ENCODE data around the gene GRIP1. TPM values are rescaled to one million over a fixed set of nuclear protein-coding genes. Genes with fewer than 3 reads are reported as not detected.

The GRIP1 gene
- total RNA-seq, 2 donors from 2014 or later: 5.2 to 19.5 TPM

- no peak for DNase-seq (ENCODE audit: low spot score)
- no peak overlapping the region for H3K4me3 ChIP-seq
- intact Hi-C loops (cut with DNase I): no loop called here
- 58% methylated on average over 2 of the region's 2 CpGs for WGBS
- H3K4me1 ChIP-seq (replicated peaks): no peaks in the 10 kb centered on the region
- H3K27ac ChIP-seq: no peak overlapping the region
- TF ChIP-seq POLR2AphosphoS5 (IDR thresholded peaks at IDR 0.05) (no peak), POLR2A (IDR thresholded peaks at IDR 0.05) (no peak)
- TF ChIP-seq, protein P1, sequence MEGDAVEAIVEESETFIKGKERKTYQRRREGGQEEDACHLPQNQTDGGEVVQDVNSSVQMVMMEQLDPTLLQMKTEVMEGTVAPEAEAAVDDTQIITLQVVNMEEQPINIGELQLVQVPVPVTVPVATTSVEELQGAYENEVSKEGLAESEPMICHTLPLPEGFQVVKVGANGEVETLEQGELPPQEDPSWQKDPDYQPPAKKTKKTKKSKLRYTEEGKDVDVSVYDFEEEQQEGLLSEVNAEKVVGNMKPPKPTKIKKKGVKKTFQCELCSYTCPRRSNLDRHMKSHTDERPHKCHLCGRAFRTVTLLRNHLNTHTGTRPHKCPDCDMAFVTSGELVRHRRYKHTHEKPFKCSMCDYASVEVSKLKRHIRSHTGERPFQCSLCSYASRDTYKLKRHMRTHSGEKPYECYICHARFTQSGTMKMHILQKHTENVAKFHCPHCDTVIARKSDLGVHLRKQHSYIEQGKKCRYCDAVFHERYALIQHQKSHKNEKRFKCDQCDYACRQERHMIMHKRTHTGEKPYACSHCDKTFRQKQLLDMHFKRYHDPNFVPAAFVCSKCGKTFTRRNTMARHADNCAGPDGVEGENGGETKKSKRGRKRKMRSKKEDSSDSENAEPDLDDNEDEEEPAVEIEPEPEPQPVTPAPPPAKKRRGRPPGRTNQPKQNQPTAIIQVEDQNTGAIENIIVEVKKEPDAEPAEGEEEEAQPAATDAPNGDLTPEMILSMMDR (IDR thresholded peaks at IDR 0.05): no peak
- H3K36me3 ChIP-seq: no peaks in the 10 kb centered on the region
- no peaks in the 10 kb centered on the region for H3K9me3 ChIP-seq
- H3K27me3 ChIP-seq (replicated peaks; ENCODE audit: insufficient read depth): no peaks in the 10 kb centered on the region
Observed at GRCh38 chr12:66516133-66516532, 162.7 kb downstream of the GRIP1 start.

DNA sequence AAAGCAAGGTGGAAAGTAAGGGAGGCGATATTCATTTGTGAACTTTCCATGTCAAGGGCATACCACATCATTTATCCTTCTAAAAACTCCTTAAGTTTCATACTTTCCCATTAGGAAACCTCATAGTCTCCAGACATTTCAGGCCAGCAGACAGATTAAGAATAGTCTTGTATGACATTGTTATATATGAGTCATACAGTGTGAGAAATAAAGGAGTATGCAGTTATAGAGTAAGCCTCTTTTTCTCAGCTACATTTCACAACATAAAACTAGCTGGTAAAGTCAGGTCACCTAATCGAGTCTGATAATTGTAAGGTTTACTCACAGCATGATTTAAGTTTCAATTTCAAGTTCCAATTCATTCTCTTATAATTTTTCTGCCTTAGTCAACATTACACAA lies 164.3 kb downstream of the GRIP1 start:
- 65% methylated on average over 2 of the region's 2 CpGs for WGBS
- TF ChIP-seq POLR2A (IDR thresholded peaks at IDR 0.05) (no peak), POLR2AphosphoS5 (IDR thresholded peaks at IDR 0.05) (no peak)
- TF ChIP-seq, protein P1 (IDR thresholded peaks at IDR 0.05): no peak
- no peaks in the 10 kb centered on the region for H3K4me1 ChIP-seq (replicated peaks)
- no peak for DNase-seq (ENCODE audit: low spot score)
- H3K4me3 ChIP-seq: no peak overlapping the region
- peaks cover 0 to 3% of the 10 kb centered on the region in 2 donors for H3K36me3 ChIP-seq
- intact Hi-C loops (cut with DNase I): no loop called here
- H3K9me3 ChIP-seq: no peaks in the 10 kb centered on the region
- H3K27me3 ChIP-seq (replicated peaks; ENCODE audit: insufficient read depth): no peaks in the 10 kb centered on the region
- no peak overlapping the region for H3K27ac ChIP-seq

DNA sequence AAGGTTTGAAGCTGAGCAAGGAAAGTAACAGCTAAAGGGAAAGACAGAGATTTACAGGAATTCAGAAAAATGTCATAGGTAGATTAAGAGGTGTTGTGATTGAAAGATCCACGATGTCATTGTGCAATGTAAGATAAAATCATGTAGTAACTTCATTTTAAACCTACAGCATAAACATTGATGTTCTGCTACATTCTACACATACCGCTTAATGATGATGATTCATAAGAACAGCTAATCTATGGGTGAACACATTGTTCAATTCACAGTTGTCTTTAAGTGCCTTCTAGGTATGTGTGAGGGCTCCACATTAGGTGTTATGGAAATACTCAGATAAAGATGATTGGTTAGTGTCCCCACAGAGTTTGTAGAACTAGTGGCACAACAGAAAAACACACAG lies 170.9 kb downstream of the GRIP1 start:
- Histone ChIP-seq H3K27me3 (replicated peaks; ENCODE audit: insufficient read depth) (no peaks in the 10 kb centered on the region), H3K27ac (no peak overlapping the region), H3K36me3 (peaks cover 0 to 3% of the 10 kb centered on the region in 2 donors), H3K4me3 (no peak overlapping the region), H3K9me3 (no peaks in the 10 kb centered on the region), H3K4me1 (replicated peaks) (no peaks in the 10 kb centered on the region)
- DNase-seq (ENCODE audit: low spot score): no peak
- no peak for TF ChIP-seq POLR2AphosphoS5 (IDR thresholded peaks at IDR 0.05)
- no peak for TF ChIP-seq POLR2A (IDR thresholded peaks at IDR 0.05)
- TF ChIP-seq, protein P1 (IDR thresholded peaks at IDR 0.05): no peak
- WGBS: 75% methylated on average over 2 of the region's 2 CpGs
- intact Hi-C loops (cut with DNase I): no loop called here

DNA sequence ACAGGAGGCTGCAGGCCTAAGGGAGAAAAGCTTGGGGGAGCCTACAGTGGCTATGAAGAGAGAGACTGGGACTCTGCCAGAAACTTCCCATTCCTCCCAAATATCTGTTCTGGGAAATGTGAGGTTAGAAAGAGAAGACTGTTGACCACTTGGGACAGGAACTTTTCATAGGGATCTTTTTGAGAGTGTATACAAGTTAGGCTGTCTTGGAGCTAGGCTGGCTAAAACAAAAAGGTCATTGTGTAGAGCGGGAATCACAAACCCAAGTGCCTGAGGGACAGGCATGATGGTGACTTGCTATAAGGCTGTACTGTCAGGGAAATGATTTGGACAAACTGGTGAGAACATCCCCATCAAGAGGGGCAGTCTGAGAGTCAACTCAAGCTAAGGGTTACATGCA lies 175.1 kb downstream of the GRIP1 start:
- DNase-seq (ENCODE audit: low spot score): no peak
- TF ChIP-seq POLR2A (IDR thresholded peaks at IDR 0.05) (no peak), POLR2AphosphoS5 (IDR thresholded peaks at IDR 0.05) (no peak)
- TF ChIP-seq, protein P1 (IDR thresholded peaks at IDR 0.05): no peak
- 100% methylated on average over 1 of the region's 1 CpG for WGBS
- Histone ChIP-seq H3K9me3 (no peaks in the 10 kb centered on the region), H3K36me3 (no peaks in the 10 kb centered on the region), H3K27ac (no peak overlapping the region), H3K4me1 (replicated peaks) (no peaks in the 10 kb centered on the region), H3K27me3 (replicated peaks; ENCODE audit: insufficient read depth) (no peaks in the 10 kb centered on the region), H3K4me3 (no peak overlapping the region)
- intact Hi-C loops (cut with DNase I): no loop called here

DNA sequence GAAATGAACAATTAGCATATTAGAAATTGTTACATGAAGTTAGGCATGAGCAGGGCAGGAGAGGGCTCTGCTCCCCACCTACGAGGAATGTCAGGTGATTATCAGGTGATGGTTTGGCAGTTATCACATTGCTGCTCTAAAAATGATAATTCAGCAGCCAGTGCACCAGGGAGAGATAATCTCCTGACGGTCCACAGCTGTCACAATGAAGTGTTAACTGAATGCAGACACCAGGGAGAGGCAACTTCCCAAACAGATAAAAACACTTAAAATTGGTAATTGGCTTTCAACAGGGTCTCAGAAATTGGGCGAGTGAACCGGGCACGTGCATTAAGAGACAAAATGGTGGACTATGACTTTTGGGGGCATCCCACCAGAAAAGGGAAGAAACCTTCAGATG lies 176.0 kb downstream of the GRIP1 start:
- Histone ChIP-seq H3K27ac (no peak overlapping the region), H3K4me1 (replicated peaks) (no peaks in the 10 kb centered on the region), H3K27me3 (replicated peaks; ENCODE audit: insufficient read depth) (no peaks in the 10 kb centered on the region), H3K36me3 (no peaks in the 10 kb centered on the region), H3K9me3 (no peaks in the 10 kb centered on the region), H3K4me3 (no peak overlapping the region)
- intact Hi-C loops (cut with DNase I): no loop called here
- TF ChIP-seq, protein P1 (IDR thresholded peaks at IDR 0.05): no peak
- WGBS: 69% methylated on average over 5 of the region's 5 CpGs
- no peak for DNase-seq (ENCODE audit: low spot score)

All from prostate gland (tissue), 2 donors.